ENCODE data around the gene NCF2.

Gene NCF2

GRCh38 chr1:183548116-183548515, 42.1 kb downstream of the NCF2 start:
- DNase-seq = no peak

- no peak for DNase-seq
These were observed 43.8 kb downstream of the NCF2 start for GRCh38 chr1:183546427-183546826.

GRCh38 chr1:183544598-183545297, 45.5 kb downstream of the NCF2 start:
- DNase-seq = no peak

- DNase-seq = peak; percentile 56
These were observed 46.5 kb downstream of the NCF2 start for GRCh38 chr1:183543619-183544204.

GRCh38 chr1:183537405-183537804, 52.9 kb downstream of the NCF2 start:
- no peak for DNase-seq

- DNase-seq = no peak
These were observed 56.6 kb downstream of the NCF2 start for GRCh38 chr1:183533617-183534174.

GRCh38 chr1:183528577-183528976, 61.7 kb downstream of the NCF2 start:
- no peak for DNase-seq

- DNase-seq = no peak
These were observed 68.2 kb downstream of the NCF2 start for GRCh38 chr1:183522104-183522503.

GRCh38 chr1:183520379-183520778, 69.9 kb downstream of the NCF2 start:
- DNase-seq = no peak

GRCh38 chr1:183517401-183517800, 72.9 kb downstream of the NCF2 start:
- no peak for DNase-seq

GRCh38 chr1:183516725-183517124, 73.5 kb downstream of the NCF2 start:
- no peak for DNase-seq

GRCh38 chr1:183515002-183515689, 75.1 kb downstream of the NCF2 start:
- DNase-seq = peak; percentile 70

GRCh38 chr1:183514235-183514634, 76.0 kb downstream of the NCF2 start:
- no peak for DNase-seq

GRCh38 chr1:183512450-183512849, 77.8 kb downstream of the NCF2 start:
- no peak for DNase-seq

- no peak for DNase-seq
These were observed 81.6 kb downstream of the NCF2 start for GRCh38 chr1:183508694-183509093.

GRCh38 chr1:183506561-183506960, 83.7 kb downstream of the NCF2 start:
- peak; percentile 47 for DNase-seq

Data from fibroblast of skin of abdomen (primary cell).